Muscle layer of colon (tissue), 2 donors: ENCODE data around the gene PVR.
"Not testable (repeated sequence)": the region's sequence is repeated elsewhere in the genome, so short reads cannot be mapped to it uniquely, and the experiment has no call there.

Source experiments
- H3K27ac ChIP-seq: one replicate; pipeline ENCODE4 v1.7.0; 2013; ENCODE audit warnings: low read depth, mild to moderate bottlenecking, low read length, moderate library complexity
- H3K27me3 ChIP-seq, 2 donors: one replicate each; pipeline ENCODE4 v1.7.0; 2013; ENCODE audit warnings: low read length in 2 of 2, mild to moderate bottlenecking in 2 of 2; ENCODE audit not compliant: insufficient read depth in 2 of 2, control insufficient read depth in 1 of 2
- H3K36me3 ChIP-seq: one replicate; pipeline ENCODE4 v1.7.0; 2013; ENCODE audit warnings: mild to moderate bottlenecking, low read length; ENCODE audit not compliant: insufficient read depth
- H3K4me1 ChIP-seq: one replicate; pipeline ENCODE4 v1.7.0; 2013; ENCODE audit warnings: mild to moderate bottlenecking, low read length; ENCODE audit not compliant: insufficient read depth
- H3K4me3 ChIP-seq, 2 donors: one replicate each; pipeline ENCODE4 v1.7.0; 2013; ENCODE audit warnings: low read length in 2 of 2, low read depth in 1 of 2, mild to moderate bottlenecking in 1 of 2, moderate library complexity in 1 of 2
- H3K9ac ChIP-seq: one replicate; pipeline ENCODE4 v1.7.0; 2013; ENCODE audit warnings: low read length
- H3K9me3 ChIP-seq: one replicate; pipeline ENCODE4 v1.7.0; 2013; ENCODE audit warnings: mild to moderate bottlenecking, low read length
- donor health status: abdominal sarcoma.
- donor health status: Adenocarcinoma of cecum.

The PVR gene

GRCh38 chr19:44621367-44621766 is 22.3 kb upstream of the PVR start:
- no peak overlapping the region for H3K4me3 ChIP-seq
- H3K4me1 ChIP-seq, result no peaks in the 10 kb centered on the region
- H3K9ac ChIP-seq, result no peak overlapping the region
- no peaks in the 10 kb centered on the region for H3K9me3 ChIP-seq
- H3K27me3 ChIP-seq, result no peaks in the 10 kb centered on the region
- H3K36me3 ChIP-seq, result no peaks in the 10 kb centered on the region
- no peak overlapping the region for H3K27ac ChIP-seq

GRCh38 chr19:44623080-44623479 is 20.6 kb upstream of the PVR start:
- no peaks in the 10 kb centered on the region for H3K9me3 ChIP-seq
- H3K4me1 ChIP-seq, result no peaks in the 10 kb centered on the region
- no peak overlapping the region for H3K9ac ChIP-seq
- no peak overlapping the region for H3K4me3 ChIP-seq
- no peaks in the 10 kb centered on the region for H3K27me3 ChIP-seq
- no peaks in the 10 kb centered on the region for H3K36me3 ChIP-seq
- no peak overlapping the region for H3K27ac ChIP-seq

GRCh38 chr19:44623626-44624025 is 20.1 kb upstream of the PVR start:
- H3K4me1 ChIP-seq, result no peaks in the 10 kb centered on the region

GRCh38 chr19:44624840-44625354 is 18.8 kb upstream of the PVR start:
- Histone ChIP-seq H3K27ac (no peak overlapping the region), H3K9ac (no peak overlapping the region), H3K36me3 (no peaks in the 10 kb centered on the region), H3K27me3 (no peaks in the 10 kb centered on the region), H3K4me1 (no peaks in the 10 kb centered on the region), H3K9me3 (no peaks in the 10 kb centered on the region), H3K4me3 (no peak overlapping the region)

More at GRCh38 chr19:44623626-44624025, 20.1 kb upstream of the PVR start:
- no peak overlapping the region for H3K4me3 ChIP-seq
- H3K27ac ChIP-seq, result no peak overlapping the region
- H3K9ac ChIP-seq, result no peak overlapping the region
- H3K27me3 ChIP-seq, result no peaks in the 10 kb centered on the region
- no peaks in the 10 kb centered on the region for H3K9me3 ChIP-seq
- no peaks in the 10 kb centered on the region for H3K36me3 ChIP-seq

GRCh38 chr19:44625637-44626036 is 18.1 kb upstream of the PVR start:
- H3K27ac ChIP-seq, H3K4me3 ChIP-seq, H3K36me3 ChIP-seq, H3K9me3 ChIP-seq, H3K27me3 ChIP-seq, H3K9ac ChIP-seq, H3K4me1 ChIP-seq: not testable (repeated sequence)

GRCh38 chr19:44626048-44626624 is 17.6 kb upstream of the PVR start:
- Histone ChIP-seq H3K9ac (no peak overlapping the region), H3K27ac (no peak overlapping the region), H3K9me3 (no peaks in the 10 kb centered on the region), H3K4me1 (no peaks in the 10 kb centered on the region), H3K27me3 (no peaks in the 10 kb centered on the region), H3K36me3 (no peaks in the 10 kb centered on the region), H3K4me3 (no peak overlapping the region)

GRCh38 chr19:44627631-44628030 is 16.1 kb upstream of the PVR start:
- H3K4me3 ChIP-seq, result no peak overlapping the region
- H3K27ac ChIP-seq, result no peak overlapping the region

GRCh38 chr19:44628793-44629192 is 14.9 kb upstream of the PVR start:
- H3K9me3 ChIP-seq, result no peaks in the 10 kb centered on the region

More at GRCh38 chr19:44627631-44628030, 16.1 kb upstream of the PVR start:
- no peaks in the 10 kb centered on the region for H3K9me3 ChIP-seq
- H3K36me3 ChIP-seq, result no peaks in the 10 kb centered on the region
- no peak overlapping the region for H3K9ac ChIP-seq
- no peaks in the 10 kb centered on the region for H3K4me1 ChIP-seq
- H3K27me3 ChIP-seq, result no peaks in the 10 kb centered on the region

GRCh38 chr19:44631611-44632010 is 12.1 kb upstream of the PVR start:
- H3K27ac ChIP-seq, H3K9ac ChIP-seq, H3K9me3 ChIP-seq, H3K27me3 ChIP-seq, H3K36me3 ChIP-seq, H3K4me3 ChIP-seq, H3K4me1 ChIP-seq: not testable (repeated sequence)

More at GRCh38 chr19:44628793-44629192, 14.9 kb upstream of the PVR start:
- H3K4me3 ChIP-seq, result no peak overlapping the region
- no peaks in the 10 kb centered on the region for H3K36me3 ChIP-seq
- no peak overlapping the region for H3K9ac ChIP-seq
- no peaks in the 10 kb centered on the region for H3K27me3 ChIP-seq
- H3K4me1 ChIP-seq, result no peaks in the 10 kb centered on the region
- H3K27ac ChIP-seq, result no peak overlapping the region

GRCh38 chr19:44634058-44634457 is 9.7 kb upstream of the PVR start:
- not testable (repeated sequence) for H3K9ac ChIP-seq, H3K27me3 ChIP-seq, H3K4me3 ChIP-seq, H3K9me3 ChIP-seq, H3K27ac ChIP-seq, H3K4me1 ChIP-seq, H3K36me3 ChIP-seq

GRCh38 chr19:44634785-44635184 is 8.9 kb upstream of the PVR start:
- H3K27me3 ChIP-seq, result no peaks in the 10 kb centered on the region
- no peak overlapping the region for H3K27ac ChIP-seq
- no peaks in the 10 kb centered on the region for H3K4me1 ChIP-seq
- H3K4me3 ChIP-seq, result no peak overlapping the region
- no peak overlapping the region for H3K9ac ChIP-seq
- no peaks in the 10 kb centered on the region for H3K9me3 ChIP-seq
- no peaks in the 10 kb centered on the region for H3K36me3 ChIP-seq
